Neural cell (in vitro differentiated cells): Measurements from ENCODE around the gene SMIM10L2A.

Source experiments
- CTCF ChIP-seq: fragments of 450-650 bp; IDR thresholded peaks from 2 replicates; pipeline ENCODE4 v1.5.1; 2014; ENCODE audit warnings: antibody characterized with exemption, mild to moderate bottlenecking, moderate library complexity; ENCODE audit not compliant: poor library complexity, severe bottlenecking
- EP300 ChIP-seq: fragments of 450-650 bp; conservative IDR thresholded peaks from 2 replicates; pipeline ENCODE4 v1.6.1; 2014; ENCODE audit warnings: antibody characterized with exemption, mild to moderate bottlenecking, moderate library complexity; ENCODE audit not compliant: poor library complexity, severe bottlenecking
- EZH2 ChIP-seq: fragments of 200-600, 300-800 bp; shearing (Covaris generic), sonication (generic); IDR thresholded peaks from 2 replicates; pipeline ENCODE4 v1.6.1; 2014; ENCODE audit warnings: antibody characterized with exemption, low read length, borderline replicate concordance, mild to moderate bottlenecking; ENCODE audit not compliant: insufficient read depth, poor library complexity, severe bottlenecking
- POLR2AphosphoS5 ChIP-seq: IDR thresholded peaks from 2 replicates; pipeline ENCODE4 v1.6.1; 2012
- REST ChIP-seq: IDR thresholded peaks from 2 replicates; pipeline ENCODE4 v1.6.1; 2012; ENCODE audit warnings: borderline replicate concordance
- TAF1 ChIP-seq: IDR thresholded peaks from 2 replicates; pipeline ENCODE4 v1.6.1; 2012; ENCODE audit warnings: low read depth

GRCh38 chrX:135389243-135389642 is 32.5 kb upstream of the SMIM10L2A start:
- TF ChIP-seq CTCF (no peak), REST (no peak), POLR2AphosphoS5 (no peak), EZH2 (no peak), EP300 (no peak), TAF1 (no peak)
